ENCODE results near the gene CCNYL1.

CCNYL1 gene

DNA sequence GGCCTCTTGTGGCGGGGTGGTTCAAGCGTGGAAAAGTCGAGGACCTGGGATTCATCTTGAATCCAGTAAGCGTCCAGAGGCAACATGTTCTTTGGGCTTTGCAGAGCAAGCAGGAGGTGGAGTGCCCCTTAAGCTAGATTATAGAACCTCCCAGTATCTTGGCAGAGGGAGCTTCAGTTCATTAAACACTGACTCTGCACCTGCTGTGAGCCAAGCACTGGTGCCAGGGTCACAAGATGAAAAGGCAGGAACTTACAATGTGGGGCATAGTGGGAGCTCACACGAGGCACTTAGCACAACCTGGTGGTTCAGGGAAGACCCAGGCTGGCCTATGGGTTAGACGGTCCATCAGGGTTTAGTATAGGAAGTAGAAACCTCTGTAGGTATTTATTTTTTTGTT is 65.7 kb downstream of the CCNYL1 start:
- no peak overlapping the region for H3K27ac ChIP-seq
- TF ChIP-seq ZFX (IDR thresholded peaks at IDR 0.05; ENCODE audit: borderline replicate concordance), result no peak
- TF ChIP-seq, protein P1, sequence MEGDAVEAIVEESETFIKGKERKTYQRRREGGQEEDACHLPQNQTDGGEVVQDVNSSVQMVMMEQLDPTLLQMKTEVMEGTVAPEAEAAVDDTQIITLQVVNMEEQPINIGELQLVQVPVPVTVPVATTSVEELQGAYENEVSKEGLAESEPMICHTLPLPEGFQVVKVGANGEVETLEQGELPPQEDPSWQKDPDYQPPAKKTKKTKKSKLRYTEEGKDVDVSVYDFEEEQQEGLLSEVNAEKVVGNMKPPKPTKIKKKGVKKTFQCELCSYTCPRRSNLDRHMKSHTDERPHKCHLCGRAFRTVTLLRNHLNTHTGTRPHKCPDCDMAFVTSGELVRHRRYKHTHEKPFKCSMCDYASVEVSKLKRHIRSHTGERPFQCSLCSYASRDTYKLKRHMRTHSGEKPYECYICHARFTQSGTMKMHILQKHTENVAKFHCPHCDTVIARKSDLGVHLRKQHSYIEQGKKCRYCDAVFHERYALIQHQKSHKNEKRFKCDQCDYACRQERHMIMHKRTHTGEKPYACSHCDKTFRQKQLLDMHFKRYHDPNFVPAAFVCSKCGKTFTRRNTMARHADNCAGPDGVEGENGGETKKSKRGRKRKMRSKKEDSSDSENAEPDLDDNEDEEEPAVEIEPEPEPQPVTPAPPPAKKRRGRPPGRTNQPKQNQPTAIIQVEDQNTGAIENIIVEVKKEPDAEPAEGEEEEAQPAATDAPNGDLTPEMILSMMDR (IDR thresholded peaks at IDR 0.05), result no peak

DNA sequence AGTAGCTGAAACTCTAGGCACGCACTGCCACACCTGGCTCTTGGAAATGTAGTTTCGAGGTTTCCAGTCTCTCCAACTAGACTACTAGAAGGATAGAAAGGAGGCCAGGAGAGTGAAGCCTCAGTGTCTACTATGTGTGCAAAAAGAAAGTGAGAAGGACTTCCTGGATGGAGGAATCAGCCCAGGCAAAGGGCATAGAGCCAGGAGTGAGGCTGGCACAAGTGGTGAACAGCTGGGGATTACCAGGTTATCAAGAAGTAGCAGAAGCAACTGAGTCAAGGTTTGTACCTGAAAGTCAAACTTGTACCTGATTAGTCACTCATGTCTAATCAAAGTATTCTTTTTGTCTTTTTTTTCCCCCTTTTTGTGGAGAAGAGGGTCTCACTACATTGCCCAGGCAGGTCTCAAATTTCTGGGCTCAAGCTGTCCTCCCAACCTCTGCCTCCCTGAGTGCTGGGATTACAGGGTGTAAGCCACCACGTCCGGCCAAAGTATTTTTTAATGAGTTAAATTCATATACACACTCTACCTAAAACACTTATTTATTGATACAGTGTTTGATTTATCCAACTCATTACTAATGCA is 67.0 kb downstream of the CCNYL1 start:
- no peak overlapping the region for H3K27ac ChIP-seq
- TF ChIP-seq ZFX (IDR thresholded peaks at IDR 0.05; ENCODE audit: borderline replicate concordance), result no peak
- TF ChIP-seq, protein P1 (IDR thresholded peaks at IDR 0.05), result no peak

DNA sequence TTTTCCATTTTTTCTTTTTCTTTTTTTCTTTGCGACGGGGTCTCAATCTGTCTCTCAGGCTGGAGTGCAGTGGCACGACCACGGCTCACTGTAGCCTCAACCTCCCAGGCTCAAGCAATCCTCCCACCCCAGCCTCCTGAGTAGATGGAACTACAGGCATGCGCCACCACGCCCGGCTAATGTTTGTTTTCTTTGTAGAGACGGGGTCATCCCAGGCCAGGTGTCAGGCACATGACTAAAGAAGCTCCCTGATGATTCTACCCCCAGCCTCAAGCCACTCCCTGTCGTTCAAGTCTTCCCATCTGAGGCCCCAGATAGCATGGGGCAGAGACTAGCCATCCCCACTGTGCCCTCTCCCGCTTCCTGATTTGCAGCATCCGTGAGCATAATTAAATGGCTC is 68.1 kb downstream of the CCNYL1 start:
- TF ChIP-seq, protein P1 (IDR thresholded peaks at IDR 0.05), result no peak
- TF ChIP-seq ZFX (IDR thresholded peaks at IDR 0.05; ENCODE audit: borderline replicate concordance), result no peak
- H3K27ac ChIP-seq, result no peak overlapping the region

DNA sequence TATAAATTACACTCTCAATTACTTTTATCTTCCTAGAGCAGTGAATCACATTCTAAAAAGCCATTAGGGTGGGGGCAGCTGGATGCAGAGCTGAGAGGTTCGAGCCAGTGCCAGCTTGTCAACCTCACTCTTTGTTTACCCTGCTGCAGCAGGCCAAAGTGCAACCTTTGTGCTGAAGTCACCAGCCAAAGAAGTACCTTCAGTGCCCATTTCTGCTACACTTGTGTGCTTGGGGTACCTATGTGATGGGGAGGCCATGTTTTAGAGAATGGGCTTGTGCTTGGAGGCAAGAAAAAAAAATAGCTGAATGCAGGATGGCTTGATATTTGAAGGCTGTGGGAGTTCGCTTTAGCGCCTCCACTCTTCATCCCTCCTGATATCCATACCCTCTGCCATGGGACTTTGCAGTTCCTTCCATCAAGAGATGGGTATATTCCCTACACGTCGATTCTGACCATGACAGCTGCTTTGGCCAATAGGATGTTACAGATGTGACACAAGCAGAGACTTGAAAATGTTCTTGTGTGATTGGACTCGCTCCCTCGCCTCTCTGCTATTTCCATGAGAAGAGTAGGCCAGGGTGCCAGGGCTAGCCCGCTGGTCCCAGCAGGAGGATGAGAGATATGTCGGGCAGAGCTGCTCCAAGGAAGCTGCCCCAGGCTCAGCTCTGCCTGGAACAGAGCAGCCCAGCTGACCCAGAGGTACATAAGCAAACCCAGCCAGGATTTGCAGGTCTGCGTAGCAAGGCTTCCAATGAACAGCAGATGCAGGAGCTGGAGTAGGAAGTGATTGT is 71.0 kb downstream of the CCNYL1 start:
- peak overlapping the region; percentile 38 for H3K27ac ChIP-seq
- no peak for TF ChIP-seq ZFX (IDR thresholded peaks at IDR 0.05; ENCODE audit: borderline replicate concordance)
- TF ChIP-seq, protein P1 (IDR thresholded peaks at IDR 0.05), result no peak

DNA sequence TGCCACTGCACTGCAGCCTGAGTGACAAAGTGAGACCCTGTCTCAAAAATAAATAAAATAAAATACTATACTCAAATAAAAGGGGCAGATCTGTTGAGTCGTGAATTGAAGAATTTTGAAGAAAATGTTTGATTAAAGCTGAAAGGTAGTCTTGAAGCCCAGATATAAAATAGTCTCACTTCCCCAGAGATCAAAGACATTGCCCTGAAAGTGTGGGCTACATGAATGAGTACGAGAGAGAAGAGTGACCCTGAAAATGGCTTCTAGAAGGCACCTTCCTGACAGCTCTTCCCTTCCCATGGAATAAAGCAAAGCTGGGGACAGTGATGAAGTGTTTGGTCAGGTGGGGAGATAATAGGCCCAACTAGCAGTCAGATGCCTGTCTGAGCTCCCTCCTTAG is 72.1 kb downstream of the CCNYL1 start:
- no peak overlapping the region for H3K27ac ChIP-seq
- TF ChIP-seq ZFX (IDR thresholded peaks at IDR 0.05; ENCODE audit: borderline replicate concordance), result no peak
- TF ChIP-seq, protein P1 (IDR thresholded peaks at IDR 0.05), result no peak

DNA sequence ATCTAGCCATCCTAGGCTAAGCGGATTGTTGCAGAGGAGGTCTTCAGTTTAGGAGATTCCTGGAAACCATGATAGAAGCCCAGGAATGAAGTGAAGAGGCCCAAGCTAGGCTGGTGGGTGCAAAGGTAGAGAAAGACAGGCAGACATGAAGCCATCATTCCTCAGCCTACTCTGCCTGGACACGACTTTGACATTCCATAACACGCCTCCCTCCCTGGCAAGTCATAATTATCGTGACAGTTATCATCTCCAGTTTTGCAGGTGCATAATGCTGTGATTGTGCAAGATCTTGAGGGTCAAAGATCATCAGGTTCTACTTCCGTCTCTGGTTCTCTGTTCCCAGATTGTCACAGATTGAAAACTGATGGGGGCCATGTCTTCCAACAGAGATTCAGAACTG is 73.5 kb downstream of the CCNYL1 start:
- no peak for TF ChIP-seq ZFX (IDR thresholded peaks at IDR 0.05; ENCODE audit: borderline replicate concordance)
- TF ChIP-seq, protein P1 (IDR thresholded peaks at IDR 0.05), result no peak
- no peak overlapping the region for H3K27ac ChIP-seq

DNA sequence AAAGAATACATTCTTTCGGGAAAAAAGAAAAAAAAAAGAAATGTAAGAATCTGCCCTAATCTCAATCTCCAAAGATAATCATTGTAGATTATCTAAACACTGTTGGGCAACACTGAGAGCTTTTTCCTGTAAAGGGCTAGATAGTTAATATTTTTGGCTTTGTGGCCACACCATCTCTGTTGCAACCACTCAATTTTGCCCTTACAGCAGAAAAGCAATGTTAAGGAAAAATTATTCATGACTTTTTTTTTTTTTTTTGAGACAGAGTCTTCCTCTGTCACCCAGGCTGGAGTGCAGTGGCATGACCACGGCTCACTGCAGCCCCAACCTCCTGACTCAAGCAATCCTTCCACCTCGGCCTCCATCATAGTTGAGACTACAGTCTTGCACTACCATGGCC is 75.6 kb downstream of the CCNYL1 start:
- no peak overlapping the region for H3K27ac ChIP-seq
- TF ChIP-seq, protein P1 (IDR thresholded peaks at IDR 0.05), result no peak
- TF ChIP-seq ZFX (IDR thresholded peaks at IDR 0.05; ENCODE audit: borderline replicate concordance), result no peak

Measured in 22Rv1 (cell line).